SK-N-SH (cell line): ENCODE results near the gene FRY. TPM values are rescaled to one million over a fixed set of nuclear protein-coding genes. Genes with fewer than 3 reads are reported as not detected.

Experiments used
- CTCF ChIA-PET: fragments of 300-600, 350-600 bp; formaldehyde crosslinking; extraction: SDS; loops from one replicate; lab custom pipeline; 2021; lab: Yijun Ruan, JAX
- POLR2A ChIA-PET: fragments of 350-600 bp; sonication (Branson Sonifier 250); formaldehyde crosslinking; extraction: SDS; loops from one replicate; lab custom pipeline; 2020; ENCODE audit warnings: antibody characterized with exemption, inconsistent platforms; lab: Yijun Ruan, JAX
- DNase-seq: peaks from one replicate; pipeline ENCODE4 v3.0.0; 2012
- H2AFZ ChIP-seq: fragments of 200-600 bp; sonication (generic); 2 replicates; pipeline ENCODE4 v1.8.1; 2016; ENCODE audit warnings: antibody characterized with exemption, mild to moderate bottlenecking, low read depth
- H3F3A ChIP-seq: fragments of 200-600 bp; sonication (generic); replicated peaks from 2 replicates; pipeline ENCODE3; 2016; ENCODE audit warnings: antibody characterized with exemption, mild to moderate bottlenecking; ENCODE audit not compliant: insufficient read depth
- H3K27ac ChIP-seq, 2 experiments: fragments of 200-500 bp in 1 of 2; fragments of 200-600 bp in 1 of 2; sonication (Bioruptor generic) in 1 of 2; sonication (generic), shearing (Covaris generic) in 1 of 2; 2 replicates each; pipeline versions ENCODE4 v1.5.1 to v1.6.1; 2014 to 2016; ENCODE audit warnings: low read depth in 2 of 2, inconsistent platforms in 1 of 2, low read length in 1 of 2, mild to moderate bottlenecking in 1 of 2, mixed read lengths in 1 of 2
- H3K27me3 ChIP-seq: fragments of 200-600 bp; sonication (generic), shearing (Covaris generic); 2 replicates; pipeline ENCODE4 v1.6.1; 2016; ENCODE audit warnings: mixed run types; ENCODE audit not compliant: insufficient read depth
- H3K36me3 ChIP-seq, 2 experiments: fragments of 200-500 bp in 1 of 2; fragments of 200-600 bp in 1 of 2; sonication (Bioruptor generic) in 1 of 2; sonication (generic) in 1 of 2; replicated peaks in 1 of 2; 2 replicates each; pipeline versions ENCODE3 to v1.5.1; 2014 to 2016; ENCODE audit warnings: low read length in 1 of 2, mild to moderate bottlenecking in 1 of 2; ENCODE audit not compliant: insufficient read depth in 2 of 2, control insufficient read depth in 1 of 2
- H3K4me1 ChIP-seq, 2 experiments: fragments of 200-500 bp in 1 of 2; fragments of 200-600 bp in 1 of 2; sonication (Bioruptor generic) in 1 of 2; sonication (generic), shearing (Covaris generic) in 1 of 2; 2 replicates each; pipeline versions ENCODE4 v1.5.1 to v1.6.1; 2014 to 2016; ENCODE audit warnings: low read depth in 1 of 2, low read length in 1 of 2, mixed run types in 1 of 2; ENCODE audit not compliant: insufficient read depth in 2 of 2, control insufficient read depth in 1 of 2
- H3K4me2 ChIP-seq: fragments of 200-600 bp; sonication (generic), shearing (Covaris generic); 2 replicates; pipeline ENCODE4 v1.6.1; 2017; ENCODE audit warnings: mixed run types
- H3K4me3 ChIP-seq, 2 experiments: fragments of 200-500 bp in 1 of 2; fragments of 200-600 bp in 1 of 2; sonication (Bioruptor generic) in 1 of 2; sonication (generic), shearing (Covaris generic) in 1 of 2; 2 replicates each; pipeline versions ENCODE4 v1.5.1 to v1.8.1; 2014 to 2016; ENCODE audit warnings: low read depth in 2 of 2, inconsistent platforms in 1 of 2, low read length in 1 of 2, mild to moderate bottlenecking in 1 of 2, mixed read lengths in 1 of 2, moderate library complexity in 1 of 2
- H3K79me2 ChIP-seq: fragments of 200-600 bp; sonication (generic); 2 replicates; pipeline ENCODE4 v1.8.1; 2017; ENCODE audit warnings: mild to moderate bottlenecking; ENCODE audit not compliant: insufficient read depth
- H3K9ac ChIP-seq: fragments of 200-600 bp; sonication (generic); 2 replicates; pipeline ENCODE4 v1.6.1; 2017; ENCODE audit warnings: mixed run types
- H3K9me2 ChIP-seq: fragments of 200-600 bp; sonication (generic); 2 replicates; pipeline ENCODE4 v1.6.1; 2017; ENCODE audit warnings: mixed run types
- H3K9me3 ChIP-seq: fragments of 200-600 bp; sonication (generic); 2 replicates; pipeline ENCODE4 v1.6.1; 2017; ENCODE audit warnings: mixed run types, mild to moderate bottlenecking, moderate library complexity
- H4K20me1 ChIP-seq: fragments of 200-600 bp; sonication (generic); 2 replicates; pipeline ENCODE4 v1.6.1; 2017; ENCODE audit warnings: mild to moderate bottlenecking, mixed run types; ENCODE audit not compliant: insufficient read depth
- ELF1 ChIP-seq: IDR thresholded peaks from 2 replicates; pipeline ENCODE4 v1.4.0; 2012
- FOSL2 ChIP-seq: IDR thresholded peaks from 2 replicates; pipeline ENCODE4 v1.4.0; 2012; ENCODE audit warnings: low read depth, mild to moderate bottlenecking, moderate library complexity, borderline replicate concordance
- FOXM1 ChIP-seq: IDR thresholded peaks from 2 replicates; pipeline ENCODE4 v1.4.0; 2012; ENCODE audit warnings: low read depth, mild to moderate bottlenecking
- GABPA ChIP-seq: IDR thresholded peaks from 2 replicates; pipeline ENCODE4 v1.4.0; 2012; ENCODE audit warnings: low read depth, mild to moderate bottlenecking
- MEF2A ChIP-seq: IDR thresholded peaks from 2 replicates; pipeline ENCODE4 v1.4.0; 2012; ENCODE audit warnings: low read depth, borderline replicate concordance
- NRF1 ChIP-seq: IDR thresholded peaks from 2 replicates; pipeline ENCODE4 v1.6.1; 2012; ENCODE audit warnings: low read depth, mild to moderate bottlenecking, low read length
- POLR2AphosphoS5 ChIP-seq: IDR thresholded peaks from 2 replicates; pipeline ENCODE4 v1.6.1; 2012; ENCODE audit warnings: low read depth, low read length
- RAD21 ChIP-seq: IDR thresholded peaks from 2 replicates; pipeline ENCODE4 v1.6.1; 2012; ENCODE audit warnings: mild to moderate bottlenecking, low read length
- RCOR1 ChIP-seq: fragments of 150-350 bp; IDR thresholded peaks from 2 replicates; pipeline ENCODE4 v1.6.1; 2017; ENCODE audit warnings: antibody characterized with exemption, low read length
- RXRA ChIP-seq: IDR thresholded peaks from 2 replicates; pipeline ENCODE4 v1.4.0; 2012; ENCODE audit warnings: low read depth, mild to moderate bottlenecking, borderline replicate concordance
- SMC3 ChIP-seq: IDR thresholded peaks from 2 replicates; pipeline ENCODE4 v1.6.1; 2012; ENCODE audit warnings: low read depth, low read length, improper control_type of control experiment
- TAF1 ChIP-seq: IDR thresholded peaks from 2 replicates; pipeline ENCODE4 v1.6.1; 2012; ENCODE audit warnings: low read depth, mild to moderate bottlenecking, low read length, moderate library complexity, borderline replicate concordance
- TCF12 ChIP-seq: IDR thresholded peaks from 2 replicates; pipeline ENCODE4 v1.4.0; 2012
- TEAD4 ChIP-seq: IDR thresholded peaks from 2 replicates; pipeline ENCODE4 v1.4.0; 2012; ENCODE audit warnings: mild to moderate bottlenecking, borderline replicate concordance; ENCODE audit not compliant: insufficient read depth
- YY1 ChIP-seq: IDR thresholded peaks from 2 replicates; pipeline ENCODE4 v1.4.0; 2012; ENCODE audit warnings: low read depth, mild to moderate bottlenecking
- WGBS: methylation state at CpG from one replicate; pipeline ENCODE4 v1.1.6; 2017; ENCODE audit warnings: low lambda C conversion rate; 5-methylcytosine and 5-hydroxymethylcytosine counted together
- polyA plus RNA-seq, 3 experiments: library from polyadenylated mRNA; depleted of rRNA; stranded (reverse); fragments of >200 nt; gene quantifications; 2 replicates each; pipeline ENCODE4 v1.2.3, GENCODE V29; 2012
- TF ChIP-seq, protein P1 (sequence below): IDR thresholded peaks from 2 replicates; pipeline ENCODE4 v1.4.0; 2012; ENCODE audit warnings: low read depth
- TF ChIP-seq, protein P2 (sequence below): IDR thresholded peaks from 2 replicates; pipeline ENCODE4; 2012
- TF ChIP-seq, protein P3 (sequence below): fragments of 150-350 bp; IDR thresholded peaks from 2 replicates; pipeline ENCODE4 v1.6.1; 2017; ENCODE audit warnings: antibody characterized with exemption, low read length, low read depth, borderline replicate concordance
- TF ChIP-seq, protein P4 (sequence below): fragments of 150-350 bp; IDR thresholded peaks from 2 replicates; pipeline ENCODE4 v1.6.1; 2016; ENCODE audit warnings: mild to moderate bottlenecking, low read depth, low read length
- TF ChIP-seq, protein P5 (sequence below): IDR thresholded peaks from 2 replicates; pipeline ENCODE4 v1.4.0; 2012; ENCODE audit warnings: low read depth, borderline replicate concordance
- TF ChIP-seq, protein P6 (sequence below): fragments of 200-600 bp; sonication (generic); IDR thresholded peaks from 2 replicates; pipeline ENCODE4 v1.6.1; 2017; ENCODE audit warnings: antibody characterized with exemption, mild to moderate bottlenecking, moderate library complexity
- TF ChIP-seq, protein P7 (sequence below): IDR thresholded peaks from 2 replicates; pipeline ENCODE4 v1.6.1; 2012; ENCODE audit warnings: mild to moderate bottlenecking, low read depth, low read length, moderate library complexity

FRY gene
- polyA plus RNA-seq, 1 of the 3 experiments (the other 2 are of a cell fraction): 1.4 TPM

DNA sequence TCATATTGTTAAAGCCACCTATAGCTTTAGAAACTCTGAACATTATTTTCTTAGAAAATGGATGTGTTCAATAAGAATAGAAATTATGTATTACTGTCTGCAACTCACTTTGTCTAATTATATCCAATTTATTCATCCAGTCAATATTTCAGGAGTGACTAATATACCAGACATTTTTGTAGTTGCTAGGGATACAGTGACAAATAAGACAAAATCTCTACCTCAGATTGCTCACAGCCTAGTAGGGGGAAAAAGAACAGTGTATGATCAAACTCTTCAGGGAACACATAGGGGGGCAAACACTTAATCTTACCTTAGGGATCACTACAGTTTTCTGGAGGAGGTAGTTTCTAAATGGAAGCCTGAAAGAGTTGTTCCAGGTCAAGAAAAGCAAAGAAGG, 292.3 kb downstream of the FRY start (continued):
- no peak for TF ChIP-seq RCOR1
- no peak for TF ChIP-seq TAF1
- TF ChIP-seq, protein P1, sequence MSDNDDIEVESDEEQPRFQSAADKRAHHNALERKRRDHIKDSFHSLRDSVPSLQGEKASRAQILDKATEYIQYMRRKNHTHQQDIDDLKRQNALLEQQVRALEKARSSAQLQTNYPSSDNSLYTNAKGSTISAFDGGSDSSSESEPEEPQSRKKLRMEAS: no peak
- TF ChIP-seq ELF1: no peak
- TF ChIP-seq RXRA: no peak
- no peak for TF ChIP-seq GABPA
- peak; percentile 36; the same call in 1 of the 2 replicates for TF ChIP-seq MEF2A
- TF ChIP-seq, protein P2, sequence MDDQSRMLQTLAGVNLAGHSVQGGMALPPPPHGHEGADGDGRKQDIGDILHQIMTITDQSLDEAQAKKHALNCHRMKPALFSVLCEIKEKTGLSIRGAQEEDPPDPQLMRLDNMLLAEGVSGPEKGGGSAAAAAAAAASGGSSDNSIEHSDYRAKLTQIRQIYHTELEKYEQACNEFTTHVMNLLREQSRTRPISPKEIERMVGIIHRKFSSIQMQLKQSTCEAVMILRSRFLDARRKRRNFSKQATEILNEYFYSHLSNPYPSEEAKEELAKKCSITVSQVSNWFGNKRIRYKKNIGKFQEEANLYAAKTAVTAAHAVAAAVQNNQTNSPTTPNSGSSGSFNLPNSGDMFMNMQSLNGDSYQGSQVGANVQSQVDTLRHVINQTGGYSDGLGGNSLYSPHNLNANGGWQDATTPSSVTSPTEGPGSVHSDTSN: peak; percentile 23; the same call in 1 of the 2 replicates
- TF ChIP-seq TEAD4: peak; percentile 34; the same call in 1 of the 2 replicates
- TF ChIP-seq, protein P3, sequence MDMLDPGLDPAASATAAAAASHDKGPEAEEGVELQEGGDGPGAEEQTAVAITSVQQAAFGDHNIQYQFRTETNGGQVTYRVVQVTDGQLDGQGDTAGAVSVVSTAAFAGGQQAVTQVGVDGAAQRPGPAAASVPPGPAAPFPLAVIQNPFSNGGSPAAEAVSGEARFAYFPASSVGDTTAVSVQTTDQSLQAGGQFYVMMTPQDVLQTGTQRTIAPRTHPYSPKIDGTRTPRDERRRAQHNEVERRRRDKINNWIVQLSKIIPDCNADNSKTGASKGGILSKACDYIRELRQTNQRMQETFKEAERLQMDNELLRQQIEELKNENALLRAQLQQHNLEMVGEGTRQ: no peak
- TF ChIP-seq NRF1: no peak
- no peak for TF ChIP-seq POLR2AphosphoS5
- TF ChIP-seq SMC3: no peak
- TF ChIP-seq, protein P4, sequence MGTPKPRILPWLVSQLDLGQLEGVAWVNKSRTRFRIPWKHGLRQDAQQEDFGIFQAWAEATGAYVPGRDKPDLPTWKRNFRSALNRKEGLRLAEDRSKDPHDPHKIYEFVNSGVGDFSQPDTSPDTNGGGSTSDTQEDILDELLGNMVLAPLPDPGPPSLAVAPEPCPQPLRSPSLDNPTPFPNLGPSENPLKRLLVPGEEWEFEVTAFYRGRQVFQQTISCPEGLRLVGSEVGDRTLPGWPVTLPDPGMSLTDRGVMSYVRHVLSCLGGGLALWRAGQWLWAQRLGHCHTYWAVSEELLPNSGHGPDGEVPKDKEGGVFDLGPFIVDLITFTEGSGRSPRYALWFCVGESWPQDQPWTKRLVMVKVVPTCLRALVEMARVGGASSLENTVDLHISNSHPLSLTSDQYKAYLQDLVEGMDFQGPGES: no peak
- no peak for TF ChIP-seq RAD21
- TF ChIP-seq FOSL2: peak; percentile 66; the same call in 1 of the 2 replicates
- no peak for TF ChIP-seq FOXM1
- TF ChIP-seq TCF12: no peak; the same call in 1 of the 2 replicates
- TF ChIP-seq, protein P5, sequence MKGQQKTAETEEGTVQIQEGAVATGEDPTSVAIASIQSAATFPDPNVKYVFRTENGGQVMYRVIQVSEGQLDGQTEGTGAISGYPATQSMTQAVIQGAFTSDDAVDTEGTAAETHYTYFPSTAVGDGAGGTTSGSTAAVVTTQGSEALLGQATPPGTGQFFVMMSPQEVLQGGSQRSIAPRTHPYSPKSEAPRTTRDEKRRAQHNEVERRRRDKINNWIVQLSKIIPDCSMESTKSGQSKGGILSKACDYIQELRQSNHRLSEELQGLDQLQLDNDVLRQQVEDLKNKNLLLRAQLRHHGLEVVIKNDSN: no peak
- no peak for TF ChIP-seq YY1
- TF ChIP-seq, all 33 proteins: peak for 5

DNA sequence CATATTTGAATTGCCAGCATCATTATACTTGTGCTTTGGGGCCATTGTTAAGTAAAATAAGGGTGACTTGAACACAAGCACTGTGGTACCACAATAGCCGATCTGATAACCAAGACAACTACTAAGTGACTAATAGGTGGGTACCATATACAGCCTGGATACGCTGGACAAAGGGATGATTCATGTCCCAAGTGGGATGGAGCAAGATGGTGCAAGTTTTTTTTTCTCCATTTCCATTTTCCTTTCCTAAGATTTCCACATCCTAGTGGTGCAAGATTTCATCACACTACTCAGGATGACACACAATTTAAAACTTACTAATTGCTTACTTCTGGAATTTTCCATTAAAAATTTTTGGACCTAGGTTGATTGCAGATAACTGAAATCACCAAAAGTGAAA, 298.9 kb downstream of the FRY start:
- H3K36me3 ChIP-seq: peaks cover 0 to 40% of the 10 kb centered on the region in 2 experiments
- WGBS: 76% methylated on average over 2 of the region's 2 CpGs
- no peaks in the 10 kb centered on the region for H3K4me1 ChIP-seq
- H3K4me3 ChIP-seq: no peak overlapping the region
- H3K4me2 ChIP-seq: no peak overlapping the region
- H3K27ac ChIP-seq: no peak overlapping the region
- POLR2A ChIA-PET: no interaction called here
- no peak for DNase-seq
- CTCF ChIA-PET: no interaction called here
- H3K27me3 ChIP-seq: no peaks in the 10 kb centered on the region
- H4K20me1 ChIP-seq: no peaks in the 10 kb centered on the region
- H3F3A ChIP-seq: peaks cover 5% of the 10 kb centered on the region
- no peaks in the 10 kb centered on the region for H3K9me2 ChIP-seq
- H2AFZ ChIP-seq: no peak overlapping the region
- H3K79me2 ChIP-seq: peaks cover 11% of the 10 kb centered on the region; the same call in 1 of the 2 replicates
- H3K9ac ChIP-seq: no peak overlapping the region
- no peaks in the 10 kb centered on the region for H3K9me3 ChIP-seq
- TF ChIP-seq, protein P6, sequence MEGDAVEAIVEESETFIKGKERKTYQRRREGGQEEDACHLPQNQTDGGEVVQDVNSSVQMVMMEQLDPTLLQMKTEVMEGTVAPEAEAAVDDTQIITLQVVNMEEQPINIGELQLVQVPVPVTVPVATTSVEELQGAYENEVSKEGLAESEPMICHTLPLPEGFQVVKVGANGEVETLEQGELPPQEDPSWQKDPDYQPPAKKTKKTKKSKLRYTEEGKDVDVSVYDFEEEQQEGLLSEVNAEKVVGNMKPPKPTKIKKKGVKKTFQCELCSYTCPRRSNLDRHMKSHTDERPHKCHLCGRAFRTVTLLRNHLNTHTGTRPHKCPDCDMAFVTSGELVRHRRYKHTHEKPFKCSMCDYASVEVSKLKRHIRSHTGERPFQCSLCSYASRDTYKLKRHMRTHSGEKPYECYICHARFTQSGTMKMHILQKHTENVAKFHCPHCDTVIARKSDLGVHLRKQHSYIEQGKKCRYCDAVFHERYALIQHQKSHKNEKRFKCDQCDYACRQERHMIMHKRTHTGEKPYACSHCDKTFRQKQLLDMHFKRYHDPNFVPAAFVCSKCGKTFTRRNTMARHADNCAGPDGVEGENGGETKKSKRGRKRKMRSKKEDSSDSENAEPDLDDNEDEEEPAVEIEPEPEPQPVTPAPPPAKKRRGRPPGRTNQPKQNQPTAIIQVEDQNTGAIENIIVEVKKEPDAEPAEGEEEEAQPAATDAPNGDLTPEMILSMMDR: no peak
- TF ChIP-seq RXRA (no peak), RAD21 (no peak), RCOR1 (no peak), YY1 (no peak), TEAD4 (no peak), FOXM1 (no peak)
- TF ChIP-seq, protein P4: no peak
- TF ChIP-seq, protein P7, sequence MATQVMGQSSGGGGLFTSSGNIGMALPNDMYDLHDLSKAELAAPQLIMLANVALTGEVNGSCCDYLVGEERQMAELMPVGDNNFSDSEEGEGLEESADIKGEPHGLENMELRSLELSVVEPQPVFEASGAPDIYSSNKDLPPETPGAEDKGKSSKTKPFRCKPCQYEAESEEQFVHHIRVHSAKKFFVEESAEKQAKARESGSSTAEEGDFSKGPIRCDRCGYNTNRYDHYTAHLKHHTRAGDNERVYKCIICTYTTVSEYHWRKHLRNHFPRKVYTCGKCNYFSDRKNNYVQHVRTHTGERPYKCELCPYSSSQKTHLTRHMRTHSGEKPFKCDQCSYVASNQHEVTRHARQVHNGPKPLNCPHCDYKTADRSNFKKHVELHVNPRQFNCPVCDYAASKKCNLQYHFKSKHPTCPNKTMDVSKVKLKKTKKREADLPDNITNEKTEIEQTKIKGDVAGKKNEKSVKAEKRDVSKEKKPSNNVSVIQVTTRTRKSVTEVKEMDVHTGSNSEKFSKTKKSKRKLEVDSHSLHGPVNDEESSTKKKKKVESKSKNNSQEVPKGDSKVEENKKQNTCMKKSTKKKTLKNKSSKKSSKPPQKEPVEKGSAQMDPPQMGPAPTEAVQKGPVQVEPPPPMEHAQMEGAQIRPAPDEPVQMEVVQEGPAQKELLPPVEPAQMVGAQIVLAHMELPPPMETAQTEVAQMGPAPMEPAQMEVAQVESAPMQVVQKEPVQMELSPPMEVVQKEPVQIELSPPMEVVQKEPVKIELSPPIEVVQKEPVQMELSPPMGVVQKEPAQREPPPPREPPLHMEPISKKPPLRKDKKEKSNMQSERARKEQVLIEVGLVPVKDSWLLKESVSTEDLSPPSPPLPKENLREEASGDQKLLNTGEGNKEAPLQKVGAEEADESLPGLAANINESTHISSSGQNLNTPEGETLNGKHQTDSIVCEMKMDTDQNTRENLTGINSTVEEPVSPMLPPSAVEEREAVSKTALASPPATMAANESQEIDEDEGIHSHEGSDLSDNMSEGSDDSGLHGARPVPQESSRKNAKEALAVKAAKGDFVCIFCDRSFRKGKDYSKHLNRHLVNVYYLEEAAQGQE: no peak
